T47D (cell line): ENCODE results near the gene GPR21.

Experiments
- DNase-seq, 2 experiments: peaks; one replicate each; pipeline versions ENCODE4 v3.0.0 to v3.0.0-alpha.2; 2011 to 2012; ENCODE audit warnings: low read depth in 1 of 2, low spot score in 1 of 2
- JUND ChIP-seq: IDR thresholded peaks from 2 replicates; pipeline ENCODE4 v1.6.1; 2012; ENCODE audit warnings: low read depth
- in situ Hi-C: cut with HindIII; loops from 2 replicates; pipeline ENCODE4 v1.10.0; 2016; ENCODE audit warnings: low sequenced_read_pairs, low pct_unique_long_range_greater_than_20kb

The GPR21 gene

DNA sequence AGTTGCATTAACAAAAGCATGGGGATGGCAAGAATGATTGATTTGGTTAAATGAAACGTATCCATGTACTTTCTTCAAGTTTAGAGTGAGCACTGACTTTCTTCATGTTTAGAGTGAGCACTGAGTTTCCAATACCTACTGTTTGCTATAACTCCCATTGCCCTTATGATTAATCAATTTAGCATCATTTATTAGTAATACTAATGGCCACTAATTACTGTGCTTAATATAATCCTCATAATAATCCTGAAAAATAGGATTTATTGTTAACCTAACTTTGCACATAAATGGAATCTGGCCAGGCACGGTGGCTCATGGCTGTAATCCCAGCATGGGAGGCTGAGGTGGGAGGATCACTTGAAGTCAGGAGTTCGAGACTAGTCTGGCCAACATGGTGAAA is 22.1 kb upstream of the GPR21 start:
- in situ Hi-C loops: no loop called here
- DNase-seq: no peak
- no peak for TF ChIP-seq JUND

DNA sequence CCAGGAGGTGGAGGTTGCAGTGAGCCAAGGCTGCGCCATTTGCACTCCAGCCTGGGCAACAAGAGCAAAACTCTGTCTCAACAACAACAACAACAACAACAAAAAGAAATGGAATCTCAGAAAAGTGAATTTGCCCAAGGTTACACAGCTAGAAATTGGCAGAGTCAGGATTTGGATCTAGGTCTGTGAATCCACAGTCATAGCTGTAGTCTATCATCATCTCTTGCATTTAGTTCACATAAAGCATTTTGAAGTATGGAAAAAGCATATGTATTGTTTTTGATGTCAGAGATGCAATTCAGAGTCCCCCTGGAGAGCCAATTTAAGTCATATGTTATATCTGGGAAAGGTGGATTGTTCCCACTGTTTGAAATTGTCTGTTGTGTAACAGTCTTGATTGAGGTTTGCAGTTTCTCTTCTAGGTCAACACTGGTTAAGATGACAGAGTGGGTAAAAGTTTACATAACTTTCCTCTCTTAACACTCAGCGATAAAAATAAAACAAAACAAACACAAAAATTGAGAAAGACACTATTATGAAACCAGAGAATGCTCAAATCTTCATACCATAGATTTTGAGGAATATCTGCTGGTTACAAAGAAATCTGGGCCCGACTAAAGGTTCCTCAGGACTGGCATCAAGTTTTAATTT is 21.5 kb upstream of the GPR21 start:
- in situ Hi-C loops: no loop called here
- no peak for TF ChIP-seq JUND
- no peak for DNase-seq

DNA sequence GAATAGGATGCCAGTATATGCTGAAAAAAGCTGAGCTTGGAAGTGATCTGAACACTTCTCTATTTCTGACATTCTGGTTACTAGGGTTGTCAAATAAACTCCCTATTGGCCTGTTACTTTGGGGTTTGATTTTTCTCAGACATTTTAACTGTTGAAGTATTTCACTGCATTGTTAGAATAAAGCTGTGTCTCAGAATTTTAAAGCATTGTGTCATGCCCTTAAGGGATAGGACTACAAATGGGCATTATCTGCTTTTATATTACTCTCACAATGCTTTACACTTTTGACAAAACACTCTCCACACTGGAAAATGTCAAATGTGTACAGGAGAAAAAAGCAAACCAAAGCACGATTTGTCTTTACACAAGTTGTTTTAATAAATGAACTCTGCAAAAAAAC is 16.8 kb upstream of the GPR21 start:
- TF ChIP-seq JUND: no peak
- in situ Hi-C loops: no loop called here

DNA sequence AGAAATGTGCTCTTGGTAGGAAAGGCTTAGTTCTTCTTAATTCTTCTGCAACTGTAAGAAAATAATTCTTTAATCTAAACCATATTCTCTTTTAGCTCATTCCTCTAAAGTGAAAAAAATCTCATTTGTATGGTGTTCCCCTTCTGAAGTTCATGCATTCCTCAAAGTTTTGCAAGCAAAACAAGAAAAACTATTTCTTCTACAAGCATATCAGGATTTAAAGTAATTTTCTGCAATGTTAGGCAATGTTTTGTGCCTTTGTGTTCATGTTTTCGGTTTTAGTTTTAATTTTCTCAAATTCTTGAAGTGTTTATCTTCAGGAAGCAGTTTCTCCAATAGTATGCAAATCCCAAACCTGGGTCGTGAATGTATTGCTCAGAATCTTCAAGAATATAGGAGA is 12.7 kb upstream of the GPR21 start:
- in situ Hi-C loops: no loop called here
- no peak for DNase-seq
- no peak for TF ChIP-seq JUND

More for the DNA sequence above, 16.8 kb upstream of the GPR21 start:
- no peak for DNase-seq

DNA sequence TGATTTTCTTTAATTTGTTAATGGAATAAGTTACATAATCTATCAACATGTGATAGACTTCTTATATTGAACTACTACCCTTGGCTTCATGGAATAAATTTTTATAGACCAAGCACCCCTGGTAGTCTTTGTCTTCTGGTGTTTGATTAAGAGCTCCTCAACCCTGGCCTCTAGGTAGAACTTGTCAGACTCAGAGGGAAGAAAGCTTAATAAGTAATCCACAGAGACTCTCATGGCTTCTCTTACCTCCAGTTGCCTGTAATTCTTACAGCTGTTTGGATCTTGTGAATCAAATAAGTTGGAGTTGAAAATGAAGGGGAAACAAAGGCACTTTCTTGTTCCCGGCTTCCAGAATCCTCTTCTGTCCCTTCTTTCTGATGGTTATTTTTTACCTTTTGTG is 7.0 kb upstream of the GPR21 start:
- in situ Hi-C loops: no loop called here
- no peak for TF ChIP-seq JUND
- DNase-seq: no peak

DNA sequence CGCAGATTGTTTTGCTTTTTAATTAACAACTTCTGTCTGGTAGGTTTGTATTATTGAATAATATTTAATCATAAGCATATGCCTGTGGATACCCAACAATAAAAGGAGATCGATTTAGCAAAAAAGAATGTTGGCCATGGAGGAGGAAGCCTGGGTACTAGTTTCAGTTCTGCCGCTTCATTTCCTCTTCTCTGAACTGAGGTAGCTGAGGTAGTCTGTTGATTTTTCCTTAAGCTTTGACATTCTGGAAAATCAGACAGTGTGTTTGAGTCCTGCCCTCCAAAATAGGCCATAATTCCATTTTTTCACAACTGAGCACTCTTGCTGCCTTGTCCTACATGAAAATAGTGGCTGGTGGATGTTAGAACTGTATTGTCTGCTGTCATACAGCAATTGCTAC is 6.0 kb upstream of the GPR21 start:
- no peak for TF ChIP-seq JUND
- no peak for DNase-seq
- in situ Hi-C loops: no loop called here

DNA sequence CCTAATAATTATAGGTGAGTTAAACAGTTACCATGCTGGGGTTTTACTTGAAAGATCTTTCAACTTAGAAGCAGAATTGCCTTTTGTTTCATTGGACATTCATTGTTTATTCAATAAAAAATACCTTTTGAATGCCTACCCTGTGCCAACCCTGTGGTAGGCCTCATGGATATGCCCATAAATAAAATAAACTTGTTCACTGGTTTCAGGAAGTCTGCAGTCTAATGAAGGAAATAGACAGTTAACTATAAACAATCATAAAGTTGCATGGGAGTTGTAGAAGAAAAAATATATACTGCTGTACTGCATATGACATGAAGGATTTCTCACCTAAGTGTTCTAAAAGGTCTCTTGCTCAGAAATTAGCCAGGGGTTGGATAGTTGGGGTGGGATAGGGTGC is 5.3 kb upstream of the GPR21 start:
- no peak for TF ChIP-seq JUND
- in situ Hi-C loops: no loop called here
- DNase-seq: no peak

DNA sequence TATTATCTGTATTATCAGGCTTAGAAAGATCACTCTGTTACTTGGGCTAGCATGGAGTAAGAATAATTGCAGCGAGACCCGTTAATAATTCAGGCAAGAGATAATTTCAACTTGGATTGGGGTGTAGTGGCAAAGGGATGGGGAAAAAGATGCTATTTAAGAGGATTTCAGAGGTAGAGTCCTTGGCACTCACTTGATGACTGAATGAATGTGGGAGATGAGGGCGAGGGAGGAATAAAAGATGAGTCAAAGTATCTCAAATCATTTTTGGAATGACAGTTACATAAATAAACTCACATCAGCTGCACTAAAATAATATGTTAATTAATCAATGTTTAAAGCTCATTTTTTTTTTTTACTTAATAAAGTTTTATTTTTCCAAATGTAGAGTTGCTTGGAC is 4.5 kb upstream of the GPR21 start:
- in situ Hi-C loops: no loop called here

DNA sequence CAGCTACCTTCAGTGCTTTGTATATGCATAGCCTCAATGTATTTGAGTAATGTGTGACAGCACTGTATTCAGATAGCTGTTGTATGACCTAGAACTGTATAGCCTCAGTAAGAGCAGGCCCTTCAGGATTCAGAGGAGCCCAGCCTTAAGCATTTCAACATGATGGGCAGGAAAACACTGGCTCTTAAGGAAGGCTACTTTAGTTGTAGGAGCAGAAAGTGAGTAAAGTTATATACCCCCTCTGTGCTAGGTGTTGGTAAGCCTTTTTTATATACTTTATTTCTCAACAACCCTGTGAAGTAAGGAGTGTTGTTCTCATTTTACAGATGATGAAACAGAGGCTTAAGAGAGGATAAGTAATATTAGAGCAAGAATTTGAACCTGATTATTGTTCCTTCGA is 1.5 kb upstream of the GPR21 start:
- TF ChIP-seq JUND: no peak
- DNase-seq: no peak
- in situ Hi-C loops: no loop called here

More for the DNA sequence above, 4.5 kb upstream of the GPR21 start:
- no peak for DNase-seq
- TF ChIP-seq JUND: no peak

DNA sequence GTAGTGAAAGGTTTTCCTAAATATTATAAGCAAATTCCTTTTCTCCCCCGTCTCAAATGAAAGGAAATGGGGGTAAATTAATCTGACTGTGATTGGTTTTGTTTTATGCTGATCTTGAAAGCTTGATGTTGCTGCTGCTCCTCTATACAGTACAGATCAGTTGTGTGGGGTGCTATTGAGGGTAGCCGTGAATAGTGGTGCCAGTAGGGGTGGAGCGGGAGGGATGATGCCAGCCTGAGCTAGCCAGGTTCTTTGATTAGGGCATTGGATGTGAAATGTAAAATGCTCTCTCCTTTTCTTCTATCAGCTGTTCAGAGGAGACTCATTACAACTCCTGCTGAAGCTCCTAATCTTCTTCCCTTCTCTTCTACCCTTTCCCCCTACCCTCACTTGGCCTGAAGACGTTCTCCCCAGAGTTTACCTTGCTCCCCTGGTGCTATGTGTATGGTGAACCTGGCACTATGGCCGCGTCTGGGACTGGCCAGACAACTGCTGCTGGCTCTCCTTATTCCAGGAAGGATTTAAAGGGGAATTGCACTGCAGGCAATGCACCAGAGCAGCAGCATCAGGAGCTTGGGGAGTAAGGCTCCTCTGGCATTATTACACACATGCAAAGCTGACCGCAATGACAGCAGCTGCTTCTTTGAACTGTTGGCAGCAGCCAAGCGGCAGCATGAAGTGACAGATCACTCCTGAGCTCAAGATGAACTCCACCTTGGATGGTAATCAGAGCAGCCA is 566 bp downstream of the GPR21 start:
- in situ Hi-C loops: no loop called here
- no peak for DNase-seq
- no peak for TF ChIP-seq JUND

DNA sequence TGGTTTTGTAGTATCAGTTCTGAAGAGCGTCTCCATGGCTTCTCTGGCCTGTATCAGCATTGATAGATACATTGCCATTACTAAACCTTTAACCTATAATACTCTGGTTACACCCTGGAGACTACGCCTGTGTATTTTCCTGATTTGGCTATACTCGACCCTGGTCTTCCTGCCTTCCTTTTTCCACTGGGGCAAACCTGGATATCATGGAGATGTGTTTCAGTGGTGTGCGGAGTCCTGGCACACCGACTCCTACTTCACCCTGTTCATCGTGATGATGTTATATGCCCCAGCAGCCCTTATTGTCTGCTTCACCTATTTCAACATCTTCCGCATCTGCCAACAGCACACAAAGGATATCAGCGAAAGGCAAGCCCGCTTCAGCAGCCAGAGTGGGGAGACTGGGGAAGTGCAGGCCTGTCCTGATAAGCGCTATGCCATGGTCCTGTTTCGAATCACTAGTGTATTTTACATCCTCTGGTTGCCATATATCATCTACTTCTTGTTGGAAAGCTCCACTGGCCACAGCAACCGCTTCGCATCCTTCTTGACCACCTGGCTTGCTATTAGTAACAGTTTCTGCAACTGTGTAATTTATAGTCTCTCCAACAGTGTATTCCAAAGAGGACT is 1.5 kb downstream of the GPR21 start:
- in situ Hi-C loops: no loop called here
- no peak for TF ChIP-seq JUND
- DNase-seq: no peak

DNA sequence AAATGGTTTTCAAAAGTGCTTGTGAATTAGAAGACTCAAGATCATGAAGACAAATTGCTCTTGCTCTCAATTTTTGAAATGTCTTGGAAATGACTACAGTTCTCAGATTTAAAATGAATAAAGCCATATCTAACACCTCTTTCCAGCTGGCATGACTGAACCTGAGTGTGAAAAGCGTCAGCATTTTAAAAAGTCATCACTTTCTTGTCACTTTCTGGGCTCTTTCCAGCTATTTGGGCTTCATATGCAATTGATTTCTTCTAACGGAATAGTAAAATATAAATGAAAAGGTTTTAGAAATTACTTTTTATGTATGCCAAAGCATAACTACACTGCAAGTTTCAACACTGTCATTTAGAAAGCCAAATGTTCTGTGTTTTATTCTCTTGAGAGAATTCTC is 2.3 kb downstream of the GPR21 start:
- TF ChIP-seq JUND: no peak
- in situ Hi-C loops: no loop called here
- no peak for DNase-seq

DNA sequence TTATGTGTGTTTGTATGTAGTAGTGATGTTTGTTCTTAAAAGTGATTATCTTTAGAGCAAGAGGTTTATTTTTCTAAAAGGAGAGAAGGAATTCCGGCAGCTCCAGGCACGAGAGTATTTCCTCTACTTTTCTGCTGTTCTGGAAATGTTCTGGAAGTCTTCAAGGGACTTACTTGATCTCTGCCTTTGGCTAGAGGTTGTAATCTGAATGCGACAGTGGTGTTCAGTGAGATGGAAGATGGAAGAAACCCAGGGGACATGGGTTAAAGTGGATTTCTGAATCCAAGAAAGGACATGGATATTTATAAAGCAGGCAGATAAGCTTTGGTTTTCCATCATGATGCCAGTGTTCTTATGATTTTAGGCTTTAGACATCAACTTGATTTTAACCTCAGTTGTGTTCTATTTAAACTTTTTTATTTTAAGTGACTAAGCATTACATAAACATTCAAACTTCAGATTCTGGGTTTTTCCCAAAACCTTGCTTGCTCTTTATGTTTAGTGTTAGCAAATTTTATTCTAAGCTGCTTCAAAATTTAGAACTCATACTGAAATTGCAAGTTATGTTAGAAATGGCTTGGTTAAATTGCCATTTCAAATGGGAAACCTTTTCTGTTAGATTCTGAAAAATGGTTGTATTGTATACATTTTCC is 3.6 kb downstream of the GPR21 start:
- no peak for TF ChIP-seq JUND
- in situ Hi-C loops: no loop called here

More for the DNA sequence above, 3.6 kb downstream of the GPR21 start:
- DNase-seq: no peak
